IgD-negative memory B cell (primary cell): ENCODE results near the gene CBX1. TPM values are rescaled to one million over a fixed set of nuclear protein-coding genes. Genes with fewer than 3 reads are reported as not detected.
"Not testable (repeated sequence)": the region's sequence is repeated elsewhere in the genome, so short reads cannot be mapped to it uniquely, and the experiment has no call there.

ENCODE experiments used
- H3K27ac Mint-ChIP-seq, 3 donors: one replicate each; pipeline ENCODE4 v1.8.0; 2020 to 2022; ENCODE audit warnings: mild to moderate bottlenecking in 3 of 3, mixed read lengths in 3 of 3, moderate library complexity in 1 of 3
- H3K27me3 Mint-ChIP-seq: one replicate; pipeline ENCODE4 v1.8.0; 2021; ENCODE audit warnings: mixed read lengths
- H3K36me3 Mint-ChIP-seq: one replicate; pipeline ENCODE4 v1.8.0; 2020; ENCODE audit warnings: mild to moderate bottlenecking, mixed read lengths
- H3K4me1 Mint-ChIP-seq, 3 donors: one replicate each; pipeline ENCODE4 v1.8.0; 2020 to 2022; ENCODE audit warnings: mixed read lengths in 3 of 3, mild to moderate bottlenecking in 1 of 3
- H3K4me3 Mint-ChIP-seq, 4 donors: one replicate each; pipeline ENCODE4 v1.8.0; 2020 to 2022; ENCODE audit warnings: mild to moderate bottlenecking in 4 of 4, mixed read lengths in 4 of 4, moderate library complexity in 3 of 4
- H3K9me3 Mint-ChIP-seq, 3 donors: one replicate each; pipeline ENCODE4 v1.8.0; 2020 to 2021; ENCODE audit warnings: mixed read lengths in 3 of 3, mild to moderate bottlenecking in 1 of 3
- polyA plus RNA-seq: library from polyadenylated mRNA; unstranded; fragments of 300-500 nt; fragmentation: Illumina TruSeq; gene quantifications from one replicate; pipeline ENCODE4 v1.2.3, GENCODE V29; 2021

Gene CBX1
- polyA plus RNA-seq, 1 donor from 2014 or later = 19.8 TPM

- peaks cover 24 to 47% (median 28%) of the 10 kb centered on the region in 3 donors for H3K4me1 Mint-ChIP-seq
- H3K36me3 Mint-ChIP-seq = no peaks in the 10 kb centered on the region
- H3K9me3 Mint-ChIP-seq = no peaks in the 10 kb centered on the region
- no peaks in the 10 kb centered on the region for H3K27me3 Mint-ChIP-seq
- H3K27ac Mint-ChIP-seq = peak overlapping the region in 1 of 3 donors; percentile 20
- H3K4me3 Mint-ChIP-seq = peak overlapping the region in 2 of 4 donors; percentile 27 to 68
These were observed 3.2 kb upstream of the CBX1 start for GRCh38 chr17:48104440-48104839.

GRCh38 chr17:48102798-48103715 lies 1.8 kb upstream of the CBX1 start:
- Mint-ChIP-seq H3K4me3 (peak overlapping the region in 2 of 4 donors; percentile 57 to 88), H3K27me3 (no peaks in the 10 kb centered on the region), H3K4me1 (peaks cover 14 to 39% (median 25%) of the 10 kb centered on the region in 3 donors), H3K27ac (peak overlapping the region in 2 of 3 donors; percentile 87 to 89), H3K9me3 (no peaks in the 10 kb centered on the region), H3K36me3 (no peaks in the 10 kb centered on the region)

GRCh38 chr17:48102043-48102750 lies 919 bp upstream of the CBX1 start:
- H3K4me1 Mint-ChIP-seq = peaks cover 16 to 35% (median 30%) of the 10 kb centered on the region in 3 donors

GRCh38 chr17:48100591-48101011 lies 677 bp downstream of the CBX1 start:
- H3K36me3 Mint-ChIP-seq = no peaks in the 10 kb centered on the region
- peaks cover 14 to 30% (median 27%) of the 10 kb centered on the region in 3 donors for H3K4me1 Mint-ChIP-seq
- H3K4me3 Mint-ChIP-seq = peak overlapping the region; percentile 88 to 97 (median 94)
- H3K9me3 Mint-ChIP-seq = no peaks in the 10 kb centered on the region
- H3K27ac Mint-ChIP-seq = peak overlapping the region; percentile 88 to 95 (median 89)
- H3K27me3 Mint-ChIP-seq = no peaks in the 10 kb centered on the region

More at GRCh38 chr17:48102043-48102750, 919 bp upstream of the CBX1 start:
- peak overlapping the region; percentile 88 to 95 (median 89) for H3K27ac Mint-ChIP-seq
- no peaks in the 10 kb centered on the region for H3K9me3 Mint-ChIP-seq
- no peaks in the 10 kb centered on the region for H3K27me3 Mint-ChIP-seq
- no peaks in the 10 kb centered on the region for H3K36me3 Mint-ChIP-seq
- H3K4me3 Mint-ChIP-seq = peak overlapping the region; percentile 30 to 95 (median 72)

- Mint-ChIP-seq H3K4me1 (peaks cover 14 to 30% (median 29%) of the 10 kb centered on the region in 3 donors), H3K27me3 (no peaks in the 10 kb centered on the region), H3K27ac (peak overlapping the region in 1 of 3 donors; percentile 89), H3K36me3 (no peaks in the 10 kb centered on the region), H3K9me3 (no peaks in the 10 kb centered on the region), H3K4me3 (peak overlapping the region; percentile 0 to 97 (median 65))
These were observed 1.1 kb downstream of the CBX1 start for GRCh38 chr17:48100160-48100559.

- Mint-ChIP-seq H3K4me1 (peaks cover 3 to 21% (median 12%) of the 10 kb centered on the region in 3 donors), H3K4me3 (no peak overlapping the region), H3K27ac (no peak overlapping the region), H3K27me3 (no peaks in the 10 kb centered on the region), H3K9me3 (no peaks in the 10 kb centered on the region), H3K36me3 (no peaks in the 10 kb centered on the region)
These were observed 5.7 kb downstream of the CBX1 start for GRCh38 chr17:48095611-48096010.

- no peak overlapping the region for H3K27ac Mint-ChIP-seq
- H3K36me3 Mint-ChIP-seq = no peaks in the 10 kb centered on the region
These were observed 7.8 kb downstream of the CBX1 start for GRCh38 chr17:48093341-48094045.

GRCh38 chr17:48084932-48085331 lies 16.3 kb downstream of the CBX1 start:
- Mint-ChIP-seq H3K4me3 (no peak overlapping the region), H3K27me3 (no peaks in the 10 kb centered on the region), H3K4me1 (peaks cover 0 to 16% (median 6%) of the 10 kb centered on the region in 3 donors), H3K9me3 (no peaks in the 10 kb centered on the region), H3K36me3 (no peaks in the 10 kb centered on the region), H3K27ac (no peak overlapping the region)

More at GRCh38 chr17:48093341-48094045, 7.8 kb downstream of the CBX1 start:
- no peak overlapping the region for H3K4me3 Mint-ChIP-seq
- no peaks in the 10 kb centered on the region for H3K27me3 Mint-ChIP-seq
- H3K4me1 Mint-ChIP-seq = peaks cover 2 to 21% (median 11%) of the 10 kb centered on the region in 3 donors
- H3K9me3 Mint-ChIP-seq = no peaks in the 10 kb centered on the region

- no peaks in the 10 kb centered on the region for H3K27me3 Mint-ChIP-seq
- no peaks in the 10 kb centered on the region for H3K36me3 Mint-ChIP-seq
- H3K27ac Mint-ChIP-seq = no peak overlapping the region
- no peak overlapping the region for H3K4me3 Mint-ChIP-seq
- no peaks in the 10 kb centered on the region for H3K9me3 Mint-ChIP-seq
- peaks cover 0 to 12% (median 6%) of the 10 kb centered on the region in 3 donors for H3K4me1 Mint-ChIP-seq
These were observed 19.4 kb downstream of the CBX1 start for GRCh38 chr17:48081858-48082257.

GRCh38 chr17:48077152-48077551 lies 24.1 kb downstream of the CBX1 start:
- peaks cover 3 to 12% (median 8%) of the 10 kb centered on the region in 3 donors for H3K4me1 Mint-ChIP-seq
- H3K27ac Mint-ChIP-seq, H3K27me3 Mint-ChIP-seq, H3K36me3 Mint-ChIP-seq, H3K4me3 Mint-ChIP-seq, H3K9me3 Mint-ChIP-seq: not testable (repeated sequence)

- Mint-ChIP-seq H3K9me3 (no peaks in the 10 kb centered on the region), H3K4me3 (no peak overlapping the region), H3K4me1 (peaks cover 3 to 6% (median 3%) of the 10 kb centered on the region in 3 donors), H3K27me3 (no peaks in the 10 kb centered on the region), H3K36me3 (no peaks in the 10 kb centered on the region), H3K27ac (peak overlapping the region in 1 of 3 donors; percentile 18)
These were observed 26.8 kb downstream of the CBX1 start for GRCh38 chr17:48074322-48075081.

GRCh38 chr17:48073566-48074094 lies 27.6 kb downstream of the CBX1 start:
- H3K9me3 Mint-ChIP-seq, H3K27me3 Mint-ChIP-seq, H3K4me3 Mint-ChIP-seq, H3K4me1 Mint-ChIP-seq, H3K36me3 Mint-ChIP-seq, H3K27ac Mint-ChIP-seq: not testable (repeated sequence)

- not testable (repeated sequence) for H3K27me3 Mint-ChIP-seq, H3K4me3 Mint-ChIP-seq, H3K36me3 Mint-ChIP-seq, H3K4me1 Mint-ChIP-seq, H3K27ac Mint-ChIP-seq, H3K9me3 Mint-ChIP-seq
These were observed 28.5 kb downstream of the CBX1 start for GRCh38 chr17:48072811-48073210.

GRCh38 chr17:48071654-48072053 lies 29.6 kb downstream of the CBX1 start:
- Mint-ChIP-seq H3K9me3 (no peaks in the 10 kb centered on the region), H3K36me3 (no peaks in the 10 kb centered on the region), H3K4me3 (no peak overlapping the region), H3K27me3 (no peaks in the 10 kb centered on the region), H3K27ac (no peak overlapping the region), H3K4me1 (peaks cover 3 to 6% (median 5%) of the 10 kb centered on the region in 3 donors)
